Erythroblast (primary cell): ENCODE results near the gene ABHD14A.

ENCODE experiments used
- GATA1 ChIP-seq: IDR thresholded peaks from 2 replicates; pipeline ENCODE4 v1.6.1; 2011; ENCODE audit warnings: low read depth, mild to moderate bottlenecking, control low read depth, low read length, moderate library complexity
- POLR2A ChIP-seq: IDR thresholded peaks from 2 replicates; pipeline ENCODE4 v1.6.1; 2011; ENCODE audit warnings: mild to moderate bottlenecking, low read length

GRCh38 chr3:52024765-52025452, 50.0 kb downstream of the ABHD14A start:
- no peak for TF ChIP-seq POLR2A
- TF ChIP-seq GATA1 = no peak
